ENCODE data around the gene FOXR1.

GRCh38 chr11:118975771-118976709, 4.5 kb downstream of the FOXR1 start:
- TF ChIP-seq CTCF (IDR thresholded peaks at IDR 0.05) (no peak), POLR2A (IDR thresholded peaks at IDR 0.05) (no peak), EP300 (IDR thresholded peaks at IDR 0.05) (no peak)

Data from suprapubic skin (tissue), 3 donors.